Liver (tissue), 9 donors: ENCODE results near the gene OR1S1. TPM values are rescaled to one million over a fixed set of nuclear protein-coding genes. Genes with fewer than 3 reads are reported as not detected.

Source experiments
- DNase-seq: peaks from one replicate; pipeline ENCODE4 v3.0.0-alpha.2; 2017; ENCODE audit warnings: low spot score
- H3K27ac ChIP-seq, 2 donors: one replicate each; pipeline ENCODE4 v1.7.0; 2013; ENCODE audit warnings: inconsistent platforms in 2 of 2, low read length in 2 of 2, control low read depth in 1 of 2, low read depth in 1 of 2, mild to moderate bottlenecking in 1 of 2
- H3K27me3 ChIP-seq, 4 donors: one replicate each; pipeline versions ENCODE4 v1.6.1 to v1.7.0; 2013; ENCODE audit warnings: low read length in 3 of 4, inconsistent platforms in 1 of 4, mild to moderate bottlenecking in 1 of 4, moderate library complexity in 1 of 4; ENCODE audit not compliant: control insufficient read depth in 4 of 4, insufficient read depth in 4 of 4
- H3K36me3 ChIP-seq, 4 donors: one replicate each; pipeline versions ENCODE4 v1.6.1 to v1.7.0; 2013; ENCODE audit warnings: low read length in 3 of 4, mild to moderate bottlenecking in 3 of 4, low read depth in 1 of 4, moderate library complexity in 1 of 4; ENCODE audit not compliant: control insufficient read depth in 4 of 4, insufficient read depth in 3 of 4
- H3K4me1 ChIP-seq, 4 donors: one replicate each; pipeline versions ENCODE4 v1.6.1 to v1.7.0; 2013; ENCODE audit warnings: low read length in 3 of 4, mild to moderate bottlenecking in 3 of 4, moderate library complexity in 1 of 4; ENCODE audit not compliant: control insufficient read depth in 4 of 4, insufficient read depth in 4 of 4
- H3K4me3 ChIP-seq, 3 donors: one replicate each; pipeline versions ENCODE4 v1.6.1 to v1.7.0; 2013; ENCODE audit warnings: low read length in 3 of 3, control low read depth in 1 of 3, low read depth in 1 of 3, mild to moderate bottlenecking in 1 of 3
- H3K9ac ChIP-seq, 2 donors: one replicate each; pipeline ENCODE4 v1.7.0; 2013; ENCODE audit warnings: low read length in 2 of 2, mild to moderate bottlenecking in 2 of 2, moderate library complexity in 2 of 2, control low read depth in 1 of 2, low read depth in 1 of 2
- H3K9me3 ChIP-seq, 4 donors: one replicate each; pipeline versions ENCODE4 v1.6.1 to v1.7.0; 2013; ENCODE audit warnings: low read length in 3 of 4; ENCODE audit not compliant: control insufficient read depth in 4 of 4
- ATF3 ChIP-seq: IDR thresholded peaks from 2 replicates; pipeline ENCODE4 v1.6.1; 2016; ENCODE audit warnings: antibody characterized with exemption
- EGR1 ChIP-seq, 2 donors: IDR thresholded peaks; 2 replicates each; pipeline ENCODE4 v1.6.1; 2016 to 2018; ENCODE audit warnings: antibody characterized with exemption in 2 of 2, low read depth in 2 of 2
- FOXA1 ChIP-seq: IDR thresholded peaks from 2 replicates; pipeline ENCODE4 v1.6.1; 2016; ENCODE audit warnings: antibody characterized with exemption
- GABPA ChIP-seq, 2 donors: IDR thresholded peaks in 1 of 2; conservative IDR thresholded peaks in 1 of 2; 2 replicates each; pipeline ENCODE4 v1.6.1; 2016; ENCODE audit warnings: antibody characterized with exemption in 2 of 2, mild to moderate bottlenecking in 1 of 2, moderate library complexity in 1 of 2
- HNF4A ChIP-seq, 2 donors: conservative IDR thresholded peaks; 2 replicates each; pipeline ENCODE4 v1.6.1; 2016; ENCODE audit warnings: antibody characterized with exemption in 2 of 2, mild to moderate bottlenecking in 2 of 2
- HNF4G ChIP-seq: IDR thresholded peaks from 2 replicates; pipeline ENCODE4 v1.6.1; 2016; ENCODE audit warnings: antibody characterized with exemption
- JUND ChIP-seq, 2 donors: IDR thresholded peaks; 2 replicates each; pipeline ENCODE4 v1.6.1; 2016; ENCODE audit warnings: antibody characterized with exemption in 2 of 2
- MAX ChIP-seq: IDR thresholded peaks from 2 replicates; pipeline ENCODE4 v1.6.1; 2016; ENCODE audit warnings: antibody characterized with exemption
- NR2F2 ChIP-seq: IDR thresholded peaks from 2 replicates; pipeline ENCODE4 v1.6.1; 2016; ENCODE audit warnings: antibody characterized with exemption
- RAD21 ChIP-seq, 2 donors: IDR thresholded peaks; 2 replicates each; pipeline ENCODE4 v1.6.1; 2016; ENCODE audit warnings: antibody characterized with exemption in 2 of 2, mild to moderate bottlenecking in 2 of 2
- REST ChIP-seq: IDR thresholded peaks from 2 replicates; pipeline ENCODE4 v1.6.1; 2016; ENCODE audit warnings: antibody characterized with exemption, mild to moderate bottlenecking
- RXRA ChIP-seq, 2 donors: IDR thresholded peaks; 2 replicates each; pipeline ENCODE4 v1.6.1; 2017 to 2018; ENCODE audit warnings: antibody characterized with exemption in 2 of 2, mild to moderate bottlenecking in 1 of 2
- SP1 ChIP-seq: IDR thresholded peaks from 2 replicates; pipeline ENCODE4 v1.6.1; 2018; ENCODE audit warnings: antibody characterized with exemption, mild to moderate bottlenecking
- YY1 ChIP-seq: IDR thresholded peaks from 2 replicates; pipeline ENCODE4 v1.6.1; 2016; ENCODE audit warnings: antibody characterized with exemption, mild to moderate bottlenecking
- WGBS: extraction: QIAGEN DNeasy Blood & Tissue Kit; methylation state at CpG from one replicate; pipeline ENCODE4 v1.1.7; 2013; 5-methylcytosine and 5-hydroxymethylcytosine counted together
- polyA plus RNA-seq, 2 donors: library from polyadenylated mRNA; stranded (reverse) in 1 of 2; unstranded in 1 of 2; fragments of 200-250 nt in 1 of 2; fragments of >200 nt in 1 of 2; fragmentation: Nextera tagmentation in 1 of 2; extraction: Ambion mirVana in 1 of 2; gene quantifications; one replicate each; pipeline versions ENCODE4 v1.2.1 to v1.2.3, GENCODE V29; 2013 to 2015
- total RNA-seq, 2 donors: library from RNA; depleted of rRNA; stranded (reverse); fragments of >200 nt; gene quantifications; one replicate each; pipeline ENCODE4 v1.2.3, GENCODE V29; 2014
- TF ChIP-seq, protein P1 (sequence below): fragments of 150-350 bp; IDR thresholded peaks from 2 replicates; pipeline ENCODE4 v1.5.1; 2017; ENCODE audit warnings: improper control_type of control experiment, low read depth, low read length; ENCODE audit not compliant: missing input control
- TF ChIP-seq, protein P2 (sequence below): IDR thresholded peaks from 2 replicates; pipeline ENCODE4 v1.6.1; 2016; ENCODE audit warnings: antibody characterized with exemption
- donor health status: healthy.
- donor health status: healthy.
- donor health status: healthy.
- donor health status: healthy.
- donor health status: healthy.

OR1S1 gene
- total and polyA plus RNA-seq, 4 donors, result not detected

DNA sequence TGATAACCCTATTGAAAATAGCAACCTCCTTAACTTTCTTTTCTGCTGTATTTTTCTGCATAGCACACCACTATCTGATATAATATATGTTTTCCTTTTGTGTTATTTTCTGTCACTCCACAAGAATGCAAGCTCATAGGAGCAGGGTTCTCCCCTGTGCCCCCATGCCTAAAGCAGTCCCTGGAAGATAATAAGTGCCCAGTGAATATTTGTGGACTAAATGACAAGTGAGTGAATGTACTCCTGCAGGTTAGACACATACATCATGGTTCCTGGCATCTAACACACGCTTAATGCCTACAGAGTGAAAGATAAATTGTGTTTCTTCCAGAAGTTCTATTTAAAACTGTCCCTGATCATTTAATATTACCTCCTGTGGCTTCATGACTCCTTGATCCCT is 47.5 kb upstream of the OR1S1 start:
- TF ChIP-seq HNF4A (conservative IDR thresholded peaks at IDR 0.05), result no peak
- no peak for TF ChIP-seq NR2F2
- TF ChIP-seq EGR1 (IDR thresholded peaks at IDR 0.05; ENCODE audit: low read depth in 2 of 2), result no peak
- TF ChIP-seq, protein P1, sequence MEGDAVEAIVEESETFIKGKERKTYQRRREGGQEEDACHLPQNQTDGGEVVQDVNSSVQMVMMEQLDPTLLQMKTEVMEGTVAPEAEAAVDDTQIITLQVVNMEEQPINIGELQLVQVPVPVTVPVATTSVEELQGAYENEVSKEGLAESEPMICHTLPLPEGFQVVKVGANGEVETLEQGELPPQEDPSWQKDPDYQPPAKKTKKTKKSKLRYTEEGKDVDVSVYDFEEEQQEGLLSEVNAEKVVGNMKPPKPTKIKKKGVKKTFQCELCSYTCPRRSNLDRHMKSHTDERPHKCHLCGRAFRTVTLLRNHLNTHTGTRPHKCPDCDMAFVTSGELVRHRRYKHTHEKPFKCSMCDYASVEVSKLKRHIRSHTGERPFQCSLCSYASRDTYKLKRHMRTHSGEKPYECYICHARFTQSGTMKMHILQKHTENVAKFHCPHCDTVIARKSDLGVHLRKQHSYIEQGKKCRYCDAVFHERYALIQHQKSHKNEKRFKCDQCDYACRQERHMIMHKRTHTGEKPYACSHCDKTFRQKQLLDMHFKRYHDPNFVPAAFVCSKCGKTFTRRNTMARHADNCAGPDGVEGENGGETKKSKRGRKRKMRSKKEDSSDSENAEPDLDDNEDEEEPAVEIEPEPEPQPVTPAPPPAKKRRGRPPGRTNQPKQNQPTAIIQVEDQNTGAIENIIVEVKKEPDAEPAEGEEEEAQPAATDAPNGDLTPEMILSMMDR, result no peak
- TF ChIP-seq REST, result no peak
- no peak for TF ChIP-seq RAD21 (IDR thresholded peaks at IDR 0.05)
- no peak for TF ChIP-seq JUND (IDR thresholded peaks at IDR 0.05)
- no peak for TF ChIP-seq GABPA (IDR thresholded peaks at IDR 0.05 in 1 of 2, conservative IDR thresholded peaks at IDR 0.05 in 1 of 2)
- TF ChIP-seq MAX, result no peak
- no peak for TF ChIP-seq ATF3
- TF ChIP-seq FOXA1, result no peak
- TF ChIP-seq RXRA (IDR thresholded peaks at IDR 0.05), result no peak
- WGBS, result 71% methylated on average over 1 of the region's 1 CpG
- Histone ChIP-seq H3K4me3 (no peak overlapping the region), H3K4me1 (no peaks in the 10 kb centered on the region), H3K27ac (no peak overlapping the region), H3K27me3 (peaks cover 0 to 6% (median 2%) of the 10 kb centered on the region in 4 donors), H3K9me3 (peaks cover 0 to under 1% (median under 1%) of the 10 kb centered on the region in 4 donors), H3K9ac (no peak overlapping the region), H3K36me3 (no peaks in the 10 kb centered on the region)
- no peak for DNase-seq

DNA sequence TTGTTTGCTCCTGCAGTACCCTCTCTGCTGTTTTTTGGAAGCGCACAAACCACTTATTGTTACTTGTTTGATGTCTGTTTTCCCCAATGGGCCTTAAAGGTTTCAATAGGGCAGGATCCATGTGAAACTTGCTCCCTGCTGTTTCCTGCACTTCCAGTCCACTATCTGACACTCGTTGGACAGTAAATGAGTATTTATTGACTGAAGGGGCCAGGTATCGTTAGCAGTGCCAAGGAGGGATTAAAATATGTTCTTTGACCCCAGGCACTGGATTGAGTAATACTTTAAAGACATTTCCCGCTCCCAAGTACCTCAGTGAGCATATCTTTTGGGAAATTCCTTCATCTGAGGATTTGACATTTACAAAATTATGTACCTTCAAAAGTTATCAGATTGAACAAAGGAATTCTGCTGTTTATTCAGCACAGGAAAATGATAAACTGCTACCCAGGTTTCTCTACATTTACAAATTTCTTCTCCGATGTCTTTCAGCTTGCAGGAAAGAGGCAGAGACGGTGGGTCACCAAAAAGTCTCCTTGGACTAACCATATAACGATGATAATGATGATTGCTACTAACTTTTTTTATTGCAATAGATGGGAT is 46.9 kb upstream of the OR1S1 start:
- Histone ChIP-seq H3K9ac (no peak overlapping the region), H3K27ac (no peak overlapping the region), H3K9me3 (no peaks in the 10 kb centered on the region), H3K27me3 (peaks cover 0 to 6% (median 2%) of the 10 kb centered on the region in 4 donors), H3K36me3 (no peaks in the 10 kb centered on the region), H3K4me1 (no peaks in the 10 kb centered on the region), H3K4me3 (no peak overlapping the region)
- WGBS, result 58% methylated on average over 7 of the region's 7 CpGs
- TF ChIP-seq YY1 (no peak), RAD21 (IDR thresholded peaks at IDR 0.05) (no peak), REST (no peak), EGR1 (IDR thresholded peaks at IDR 0.05; ENCODE audit: low read depth in 2 of 2) (no peak), NR2F2 (no peak), JUND (IDR thresholded peaks at IDR 0.05) (no peak), HNF4G (no peak), SP1 (no peak), FOXA1 (no peak), HNF4A (conservative IDR thresholded peaks at IDR 0.05) (no peak)
- TF ChIP-seq, protein P2, sequence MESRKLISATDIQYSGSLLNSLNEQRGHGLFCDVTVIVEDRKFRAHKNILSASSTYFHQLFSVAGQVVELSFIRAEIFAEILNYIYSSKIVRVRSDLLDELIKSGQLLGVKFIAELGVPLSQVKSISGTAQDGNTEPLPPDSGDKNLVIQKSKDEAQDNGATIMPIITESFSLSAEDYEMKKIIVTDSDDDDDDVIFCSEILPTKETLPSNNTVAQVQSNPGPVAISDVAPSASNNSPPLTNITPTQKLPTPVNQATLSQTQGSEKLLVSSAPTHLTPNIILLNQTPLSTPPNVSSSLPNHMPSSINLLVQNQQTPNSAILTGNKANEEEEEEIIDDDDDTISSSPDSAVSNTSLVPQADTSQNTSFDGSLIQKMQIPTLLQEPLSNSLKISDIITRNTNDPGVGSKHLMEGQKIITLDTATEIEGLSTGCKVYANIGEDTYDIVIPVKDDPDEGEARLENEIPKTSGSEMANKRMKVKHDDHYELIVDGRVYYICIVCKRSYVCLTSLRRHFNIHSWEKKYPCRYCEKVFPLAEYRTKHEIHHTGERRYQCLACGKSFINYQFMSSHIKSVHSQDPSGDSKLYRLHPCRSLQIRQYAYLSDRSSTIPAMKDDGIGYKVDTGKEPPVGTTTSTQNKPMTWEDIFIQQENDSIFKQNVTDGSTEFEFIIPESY, result no peak
- TF ChIP-seq, protein P1, result no peak
- no peak for DNase-seq
